ENCODE measurements around the gene KHNYN. TPM values are rescaled to one million over a fixed set of nuclear protein-coding genes. Genes with fewer than 3 reads are reported as not detected.

KHNYN gene
- total and polyA plus RNA-seq, 2 of the 8 experiments (the other 6 are each of a cell fraction or from before 2014, with no cell fraction given), result 7.6 to 22.3 TPM

DNA sequence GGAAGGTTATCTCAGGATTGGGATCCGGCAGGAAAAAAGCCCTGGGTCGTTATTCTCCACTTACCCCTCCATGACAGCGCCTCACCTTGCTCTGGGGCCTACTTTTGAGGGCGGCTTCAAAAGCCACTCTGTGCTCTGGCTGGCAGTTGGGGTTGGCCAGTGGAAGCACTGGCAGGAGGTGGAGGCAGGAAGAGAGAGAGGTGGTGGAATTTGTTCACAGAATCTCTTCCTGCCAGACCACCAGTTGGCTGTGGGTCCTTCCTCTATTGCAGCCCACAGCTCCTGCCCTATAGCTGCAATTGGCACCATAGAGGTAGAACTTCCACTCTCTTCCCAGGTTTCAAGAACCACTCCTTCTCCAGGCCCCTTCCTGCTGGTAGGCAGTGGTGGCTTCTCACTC, 45.5 kb downstream of the KHNYN start:
- ChIA-PET POLR2A (ENCODE audit: partially characterized antibody) (no interaction called here), CTCF (ENCODE audit: partially characterized antibody) (interaction anchor here (0.6 kb wide), 1 partner anchor 154 kb away, joined by 3 read pairs; no protein-coding TSS in a partner anchor)
- Histone ChIP-seq H2BK5ac (ENCODE audit: low read depth, low read length) (no peak overlapping the region), H3K27ac (ENCODE audit: low read depth, low read length) (no peak overlapping the region), H2AK5ac (ENCODE audit: low read depth, low read length) (no peak overlapping the region), H3K4me2 (ENCODE audit: insufficient read depth in 1 of 2, low read depth in 2 of 2, low read length in 2 of 2) (no peak overlapping the region), H2BK12ac (ENCODE audit: low read depth, low read length) (no peak overlapping the region), H3K18ac (ENCODE audit: extremely low read depth, low read length) (no peak overlapping the region), H3K23ac (ENCODE audit: insufficient read length) (no peak overlapping the region), H2BK15ac (ENCODE audit: low read length) (no peak overlapping the region), H3K23me2 (ENCODE audit: low read depth, low read length) (no peaks in the 10 kb centered on the region), H3K79me2 (ENCODE audit: control insufficient read depth in 1 of 2, insufficient read depth in 2 of 2, low read length in 2 of 2) (no peaks in the 10 kb centered on the region), H2BK20ac (ENCODE audit: low read length) (no peak overlapping the region), H3K9me3 (ENCODE audit: insufficient read depth in 2 of 2, low read depth in 1 of 2, low read length in 1 of 2) (no peaks in the 10 kb centered on the region; a peak in 1 of 4 replicates), H3K36me3 (ENCODE audit: control insufficient read depth in 2 of 4, insufficient read depth in 4 of 4, low read length in 3 of 4) (no peaks in the 10 kb centered on the region), H3K27me3 (replicated peaks in 1 of 4; ENCODE audit: control insufficient read depth in 3 of 4, extremely low read depth in 1 of 4, insufficient read depth in 3 of 4, low read length in 3 of 4) (no peaks in the 10 kb centered on the region), H3K9ac (replicated peaks in 1 of 4; ENCODE audit: extremely low read depth in 1 of 4, low read depth in 3 of 4, low read length in 3 of 4) (no peak overlapping the region), H2AFZ (ENCODE audit: low read length) (no peak overlapping the region), H3K56ac (replicated peaks; ENCODE audit: insufficient read length, low read depth, low read length) (no peak overlapping the region), H2BK120ac (replicated peaks; ENCODE audit: low read depth, low read length) (no peak overlapping the region), H3K4me1 (replicated peaks in 1 of 4; ENCODE audit: control insufficient read depth in 3 of 4, insufficient read depth in 4 of 4, low read length in 3 of 4) (no peaks in the 10 kb centered on the region), H3K4ac (replicated peaks; ENCODE audit: insufficient read length, low read depth, low read length) (no peak overlapping the region), H4K20me1 (replicated peaks in 1 of 2; ENCODE audit: control insufficient read depth in 1 of 2, insufficient read depth in 2 of 2, low read length in 2 of 2) (no peaks in the 10 kb centered on the region), H4K8ac (ENCODE audit: extremely low read depth, insufficient read depth, low read length) (no peak overlapping the region; the same call in 1 of the 2 replicates), H3K14ac (ENCODE audit: insufficient read length) (no peak overlapping the region), H3K79me1 (ENCODE audit: low read depth, low read length) (no peaks in the 10 kb centered on the region), H4K91ac (replicated peaks; ENCODE audit: insufficient read length, low read length) (no peak overlapping the region), H3K4me3 (ENCODE audit: extremely low read depth in 1 of 4, insufficient read depth in 2 of 4, low read depth in 3 of 4, low read length in 4 of 4) (no peak overlapping the region), H4K5ac (ENCODE audit: insufficient read length, low read depth, low read length) (no peak overlapping the region)
- WGBS, 2 experiments (ENCODE audit: extremely low coverage in 1 of 2, insufficient coverage in 1 of 2, insufficient read length in 1 of 2, insufficient replicate concordance in 2 of 2, low coverage in 1 of 2, low lambda C conversion rate in 2 of 2, missing lambda C conversion rate in 1 of 2), result 87% methylated on average over 4 of the region's 4 CpGs; no CpG with 5 or more reads in 1 of the 2 experiments
- FAIRE-seq (no peak), DNase-seq (ENCODE audit: low read depth in 1 of 2, low spot score in 2 of 2) (no peak)
- TF ChIP-seq CHD2 (IDR thresholded peaks at IDR 0.05; ENCODE audit: low read length) (no peak), SIX5 (IDR thresholded peaks at IDR 0.05; ENCODE audit: low read depth, low read length) (no peak), BRCA1 (IDR thresholded peaks at IDR 0.05; ENCODE audit: low read depth, low read length) (no peak), SRF (IDR thresholded peaks at IDR 0.05; ENCODE audit: low read depth, low read length) (no peak), EP300 (IDR thresholded peaks at IDR 0.05; ENCODE audit: borderline replicate concordance in 1 of 2, low read depth in 2 of 2, low read length in 2 of 2) (no peak), TCF12 (IDR thresholded peaks at IDR 0.05; ENCODE audit: low read depth, low read length) (no peak), RNF2 (IDR thresholded peaks at IDR 0.05; ENCODE audit: borderline replicate concordance, low read depth, low read length, missing control alignments, poor library complexity, severe bottlenecking) (no peak), MAFK (IDR thresholded peaks at IDR 0.05; ENCODE audit: low read depth, low read length) (no peak), CBX5 (IDR thresholded peaks at IDR 0.05; ENCODE audit: low read depth, low read length) (no peak), FOSL1 (IDR thresholded peaks at IDR 0.05; ENCODE audit: insufficient read depth, low read depth, low read length) (no peak), KDM4A (IDR thresholded peaks at IDR 0.05; ENCODE audit: low read depth, low read length, severe bottlenecking) (no peak), HDAC2 (IDR thresholded peaks at IDR 0.05; ENCODE audit: borderline replicate concordance in 1 of 2, low read depth in 2 of 2, low read length in 2 of 2) (no peak), NANOG (IDR thresholded peaks at IDR 0.05; ENCODE audit: insufficient read depth, low read depth, low read length, poor library complexity, severe bottlenecking) (no peak), SAP30 (IDR thresholded peaks at IDR 0.05; ENCODE audit: insufficient read depth, insufficient replicate concordance, low read length) (no peak)
